GM18909 (cell line): ENCODE results near the gene MEN1.

Experiments used
- ATAC-seq: cut with Tn5 transposase; IDR thresholded peaks from one replicate; pipeline ENCODE4 v1.9.1; 2021; ENCODE audit warnings: mild to moderate bottlenecking; ENCODE audit not compliant: unreplicated experiment, poor library complexity

Gene MEN1

GRCh38 chr11:64788321-64789215, 21.8 kb downstream of the MEN1 start:
- no peak for ATAC-seq

GRCh38 chr11:64787526-64788320, 22.6 kb downstream of the MEN1 start:
- no peak for ATAC-seq

GRCh38 chr11:64786308-64786707, 24.0 kb downstream of the MEN1 start:
- no peak for ATAC-seq

GRCh38 chr11:64784813-64785581, 25.4 kb downstream of the MEN1 start:
- no peak for ATAC-seq

- peak; percentile 83 for ATAC-seq
Measured at GRCh38 chr11:64778473-64779298, 31.7 kb downstream of the MEN1 start, which contains the start of gene SF1. Gene SF1, minus strand, starts transcription at chr11:64778542. Its CDS starts 150 bp downstream, at chr11:64778392.

- peak; percentile 19 for ATAC-seq
Measured at GRCh38 chr11:64778223-64778472, 32.2 kb downstream of the MEN1 start.

GRCh38 chr11:64777449-64778222, 32.7 kb downstream of the MEN1 start:
- peak; percentile 24 for ATAC-seq

GRCh38 chr11:64776875-64777274, 33.5 kb downstream of the MEN1 start:
- no peak for ATAC-seq

- no peak for ATAC-seq
Measured at GRCh38 chr11:64776425-64776824, 33.9 kb downstream of the MEN1 start.

- no peak for ATAC-seq
Measured at GRCh38 chr11:64774144-64774543, 36.2 kb downstream of the MEN1 start.

- no peak for ATAC-seq
Measured at GRCh38 chr11:64772303-64773018, 37.9 kb downstream of the MEN1 start.

GRCh38 chr11:64771861-64772260, 38.5 kb downstream of the MEN1 start:
- peak; percentile 51 for ATAC-seq

GRCh38 chr11:64770120-64770519, 40.2 kb downstream of the MEN1 start:
- ATAC-seq = no peak

GRCh38 chr11:64769283-64769682, 41.1 kb downstream of the MEN1 start:
- ATAC-seq = no peak

GRCh38 chr11:64768300-64768694, 42.1 kb downstream of the MEN1 start:
- ATAC-seq = no peak

GRCh38 chr11:64767344-64768299, 42.7 kb downstream of the MEN1 start:
- ATAC-seq = no peak

GRCh38 chr11:64766881-64767280, 43.5 kb downstream of the MEN1 start:
- no peak for ATAC-seq
